Lung (tissue), 12 donors: Measurements from ENCODE around the gene COA1. TPM values are rescaled to one million over a fixed set of nuclear protein-coding genes. Genes with fewer than 3 reads are reported as not detected.

Experiments used
- ATAC-seq: fragments of 200-7000 bp; cut with Tn5 transposase; one replicate; pipeline ENCODE4 v1.9.1; 2020; ENCODE audit warnings: moderate number of reproducible peaks; ENCODE audit not compliant: insufficient read depth, low FRiP score
- DNase-seq, 3 donors: peaks; one replicate each; pipeline ENCODE4 v3.0.0-alpha.2; 2013 to 2017
- H3K27ac ChIP-seq, 2 donors: one replicate each; pipeline ENCODE4 v1.5.1; 2013; ENCODE audit warnings: mild to moderate bottlenecking in 2 of 2, moderate library complexity in 2 of 2, control low read depth in 1 of 2, inconsistent platforms in 1 of 2, low read depth in 1 of 2, low read length in 1 of 2
- H3K27me3 ChIP-seq, 3 donors: one replicate each; pipeline ENCODE4 v1.5.1; 2013; ENCODE audit warnings: low read length in 2 of 3; ENCODE audit not compliant: control insufficient read depth in 3 of 3, insufficient read depth in 3 of 3
- H3K36me3 ChIP-seq, 4 donors: one replicate each; pipeline ENCODE4 v1.5.1; 2013; ENCODE audit warnings: low read length in 4 of 4, mild to moderate bottlenecking in 1 of 4, moderate library complexity in 1 of 4; ENCODE audit not compliant: control insufficient read depth in 4 of 4, insufficient read depth in 4 of 4
- H3K4me1 ChIP-seq, 5 donors: one replicate each; pipeline ENCODE4 v1.5.1; 2013; ENCODE audit warnings: low read length in 5 of 5, mild to moderate bottlenecking in 2 of 5, moderate library complexity in 1 of 5; ENCODE audit not compliant: control insufficient read depth in 5 of 5, insufficient read depth in 5 of 5
- H3K4me3 ChIP-seq: one replicate; pipeline ENCODE4 v1.5.1; 2013; ENCODE audit warnings: mild to moderate bottlenecking, control low read depth, moderate library complexity
- H3K9ac ChIP-seq, 2 donors: one replicate each; pipeline ENCODE4 v1.5.1; 2013; ENCODE audit warnings: low read length in 2 of 2, control low read depth in 1 of 2; ENCODE audit not compliant: insufficient read depth in 1 of 2
- H3K9me3 ChIP-seq, 4 donors: one replicate each; pipeline ENCODE4 v1.5.1; 2013; ENCODE audit warnings: low read length in 3 of 4, mild to moderate bottlenecking in 1 of 4, moderate library complexity in 1 of 4; ENCODE audit not compliant: control insufficient read depth in 4 of 4, insufficient read depth in 3 of 4
- WGBS, 2 donors: extraction: QIAGEN DNeasy Blood & Tissue Kit; methylation state at CpG; one replicate each; pipeline ENCODE4 v1.1.7; 2013; 5-methylcytosine and 5-hydroxymethylcytosine counted together
- polyA plus RNA-seq, 2 donors: library from polyadenylated mRNA; stranded (reverse); fragments of 200-250 nt; gene quantifications; one replicate each; pipeline ENCODE4 v1.2.1, GENCODE V29; 2013
- total RNA-seq, 2 donors: library from RNA; depleted of rRNA in 1 of 2; stranded (reverse); fragments of >200 nt in 1 of 2; gene quantifications; one replicate each; pipeline ENCODE4 v1.2.1, GENCODE V29; 2014 to 2021
- TF ChIP-seq, protein P1 (sequence below): IDR thresholded peaks from 2 replicates; pipeline ENCODE4 v1.5.1; 2012; ENCODE audit warnings: mild to moderate bottlenecking; ENCODE audit errors: control extremely low read depth, extremely low read depth
- donor health status: control.
- donor health status: control.
- donor health status: Bipolar disorder and iron deficiency.
- donor health status: healthy.
- donor health status: DM: yes; HTN: yes; CAD: no.

COA1 gene
- total and polyA plus RNA-seq, 4 donors: 35.0 to 92.1 (median 42.6) TPM

DNA sequence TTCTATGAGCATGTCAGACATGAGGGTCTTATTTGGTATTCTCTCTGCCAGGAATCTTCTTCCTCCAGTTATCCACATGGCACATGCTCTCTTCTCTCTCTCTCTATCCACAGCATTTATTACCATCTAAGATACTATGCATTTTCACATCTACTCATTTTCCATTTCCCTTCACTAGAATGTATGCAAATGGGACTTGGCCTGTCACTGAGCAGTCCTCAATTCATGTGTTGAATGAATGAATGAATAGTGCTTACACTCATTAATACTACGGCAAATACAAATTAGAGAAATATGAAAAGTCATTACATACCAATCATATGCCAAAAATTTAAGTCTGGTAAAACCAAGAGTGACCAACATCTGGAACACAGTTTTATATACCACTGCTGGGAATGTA is 34.0 kb downstream of the COA1 start:
- Histone ChIP-seq H3K4me1 (peaks cover 0 to 22% (median 0%) of the 10 kb centered on the region in 5 donors), H3K27ac (no peak overlapping the region), H3K9me3 (no peaks in the 10 kb centered on the region), H3K9ac (no peak overlapping the region), H3K36me3 (no peaks in the 10 kb centered on the region), H3K4me3 (no peak overlapping the region), H3K27me3 (no peaks in the 10 kb centered on the region)
- TF ChIP-seq, protein P1, sequence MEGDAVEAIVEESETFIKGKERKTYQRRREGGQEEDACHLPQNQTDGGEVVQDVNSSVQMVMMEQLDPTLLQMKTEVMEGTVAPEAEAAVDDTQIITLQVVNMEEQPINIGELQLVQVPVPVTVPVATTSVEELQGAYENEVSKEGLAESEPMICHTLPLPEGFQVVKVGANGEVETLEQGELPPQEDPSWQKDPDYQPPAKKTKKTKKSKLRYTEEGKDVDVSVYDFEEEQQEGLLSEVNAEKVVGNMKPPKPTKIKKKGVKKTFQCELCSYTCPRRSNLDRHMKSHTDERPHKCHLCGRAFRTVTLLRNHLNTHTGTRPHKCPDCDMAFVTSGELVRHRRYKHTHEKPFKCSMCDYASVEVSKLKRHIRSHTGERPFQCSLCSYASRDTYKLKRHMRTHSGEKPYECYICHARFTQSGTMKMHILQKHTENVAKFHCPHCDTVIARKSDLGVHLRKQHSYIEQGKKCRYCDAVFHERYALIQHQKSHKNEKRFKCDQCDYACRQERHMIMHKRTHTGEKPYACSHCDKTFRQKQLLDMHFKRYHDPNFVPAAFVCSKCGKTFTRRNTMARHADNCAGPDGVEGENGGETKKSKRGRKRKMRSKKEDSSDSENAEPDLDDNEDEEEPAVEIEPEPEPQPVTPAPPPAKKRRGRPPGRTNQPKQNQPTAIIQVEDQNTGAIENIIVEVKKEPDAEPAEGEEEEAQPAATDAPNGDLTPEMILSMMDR: no peak
- WGBS, 2 donors: 97% methylated on average over 1 of the region's 1 CpG
- no peak for ATAC-seq
- no peak for DNase-seq

DNA sequence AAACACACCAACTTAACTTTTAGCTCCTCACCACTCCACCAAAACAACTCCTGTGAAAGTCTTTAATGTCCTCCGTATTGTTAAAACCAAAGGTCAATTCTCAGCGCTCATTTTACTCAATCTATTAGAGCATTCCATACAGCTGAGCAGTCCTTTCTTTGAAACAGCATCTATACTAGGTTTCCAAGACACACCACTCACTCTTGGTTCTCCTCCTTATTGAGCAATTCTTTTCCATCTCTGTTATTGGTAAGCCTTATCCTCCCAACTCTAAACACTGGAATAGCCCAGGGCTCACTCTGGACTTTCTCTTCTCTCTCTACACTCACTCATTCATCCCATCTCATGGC is 34.9 kb downstream of the COA1 start:
- H3K27ac ChIP-seq: no peak overlapping the region
- H3K9me3 ChIP-seq: no peaks in the 10 kb centered on the region
- 99% methylated on average over 2 of the region's 2 CpGs for WGBS, 2 donors
- H3K4me3 ChIP-seq: no peak overlapping the region
- no peak for DNase-seq
- TF ChIP-seq, protein P1: no peak
- no peak for ATAC-seq
- no peak overlapping the region for H3K9ac ChIP-seq
- no peaks in the 10 kb centered on the region for H3K27me3 ChIP-seq
- H3K36me3 ChIP-seq: no peaks in the 10 kb centered on the region
- H3K4me1 ChIP-seq: peaks cover 0 to 22% (median 0%) of the 10 kb centered on the region in 5 donors

DNA sequence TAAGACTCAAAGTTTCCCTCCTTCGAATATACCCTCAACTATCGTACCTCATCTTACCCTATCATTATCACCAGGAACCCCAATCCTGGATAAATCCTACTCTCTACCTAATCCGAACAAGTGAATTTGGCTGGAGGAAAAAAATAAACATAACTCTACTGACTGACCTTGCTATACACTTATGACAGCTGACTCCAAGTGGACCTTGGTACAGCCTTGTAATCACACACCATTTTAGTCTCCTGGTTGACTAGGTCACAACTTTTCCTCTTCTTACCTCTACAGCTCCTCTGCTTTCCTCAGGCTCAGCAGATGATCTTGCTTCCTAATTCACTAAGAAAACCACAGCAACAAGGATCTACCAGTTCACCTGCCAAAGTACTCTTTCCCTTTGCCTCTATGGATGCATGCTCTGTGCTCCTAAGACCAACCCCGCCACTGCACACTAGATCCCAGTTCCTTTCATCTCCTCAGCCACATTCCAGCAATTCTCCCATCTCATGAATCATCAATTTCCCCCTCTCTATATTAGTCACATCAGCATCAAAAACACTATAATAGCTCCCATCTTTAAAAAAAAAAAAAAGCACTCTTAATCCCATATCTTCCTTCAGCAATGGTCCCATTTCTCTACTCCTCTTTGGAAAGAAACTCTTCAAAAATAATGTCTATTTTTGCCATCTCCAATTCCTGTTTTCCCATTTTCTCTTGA is 35.5 kb downstream of the COA1 start:
- TF ChIP-seq, protein P1: no peak
- Histone ChIP-seq H3K36me3 (no peaks in the 10 kb centered on the region), H3K27ac (no peak overlapping the region), H3K27me3 (no peaks in the 10 kb centered on the region), H3K4me3 (no peak overlapping the region), H3K9me3 (no peaks in the 10 kb centered on the region), H3K9ac (no peak overlapping the region), H3K4me1 (peaks cover 0 to 22% (median 0%) of the 10 kb centered on the region in 5 donors)
- DNase-seq (no peak), ATAC-seq (no peak)
- WGBS, 2 donors: 95 to 97% methylated on average over 4 of the region's 4 CpGs
